PC-9 (cell line): ENCODE measurements around the gene PLXDC2.

ENCODE experiments used
- CTCF ChIP-seq: fragments of 200-600 bp; sonication (generic); conservative IDR thresholded peaks from 2 replicates; pipeline ENCODE4 v1.6.1; 2017; ENCODE audit warnings: mixed run types, antibody characterized with exemption, mild to moderate bottlenecking, moderate library complexity
- EZH2 ChIP-seq: fragments of 200-600 bp; sonication (generic); IDR thresholded peaks from 2 replicates; pipeline ENCODE4 v1.8.0; 2017; ENCODE audit warnings: antibody characterized with exemption, low read depth

GRCh38 chr10:20105931-20106330 lies 289.7 kb downstream of the PLXDC2 start:
- TF ChIP-seq CTCF (no peak), EZH2 (no peak)
